Keratinocyte (primary cell): ENCODE measurements around the gene USP19.

Experiments
- EZH2 ChIP-seq: IDR thresholded peaks from one replicate; pipeline ENCODE4 v1.6.1; 2012; ENCODE audit warnings: inconsistent platforms, mild to moderate bottlenecking, low read length, moderate library complexity
- TF ChIP-seq, protein P1 (sequence below), 3 experiments: IDR thresholded peaks in 1 of 3; conservative IDR thresholded peaks in 1 of 3; optimal IDR thresholded peaks in 1 of 3; 2 replicates in 2 of 3; 3 replicates in 1 of 3; pipeline versions ENCODE3 to v1.5.1; 2011; ENCODE audit warnings: low read length in 3 of 3, mild to moderate bottlenecking in 3 of 3, moderate library complexity in 2 of 3, control low read depth in 1 of 3, inconsistent platforms in 1 of 3; ENCODE audit not compliant: insufficient read depth in 2 of 3; ENCODE audit errors: extremely low read depth in 1 of 3

DNA sequence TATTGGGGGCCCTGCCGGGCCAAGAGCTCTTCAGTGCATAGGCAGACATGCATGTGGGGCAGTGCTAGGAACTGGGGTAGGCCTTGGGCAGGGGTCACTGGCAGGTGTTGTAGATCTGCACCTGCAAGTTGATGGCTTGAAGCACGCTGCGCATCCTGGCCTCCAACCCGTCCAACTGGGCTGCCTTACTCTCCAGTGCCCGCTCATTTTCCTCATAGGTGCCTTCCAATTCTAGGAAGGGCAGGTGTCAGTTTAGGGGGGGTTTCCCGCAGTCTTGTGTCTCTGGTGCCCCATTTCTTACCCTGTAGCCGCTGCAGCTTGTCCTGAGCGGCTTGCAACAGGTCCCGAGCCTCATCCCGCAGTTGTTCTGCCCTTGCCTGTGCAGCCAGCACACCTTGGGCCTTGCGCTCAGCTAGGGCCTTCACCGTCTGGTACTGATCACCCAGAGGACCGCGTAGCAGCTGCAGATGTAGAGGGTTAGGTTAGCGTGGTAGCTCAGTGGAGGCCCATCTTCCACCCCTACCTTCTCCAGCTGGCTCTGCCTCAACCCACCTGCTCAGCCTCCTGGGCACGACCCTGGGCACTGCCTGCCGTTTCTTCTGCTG lies 611 bp upstream of the USP19 start:
- TF ChIP-seq, protein P1, sequence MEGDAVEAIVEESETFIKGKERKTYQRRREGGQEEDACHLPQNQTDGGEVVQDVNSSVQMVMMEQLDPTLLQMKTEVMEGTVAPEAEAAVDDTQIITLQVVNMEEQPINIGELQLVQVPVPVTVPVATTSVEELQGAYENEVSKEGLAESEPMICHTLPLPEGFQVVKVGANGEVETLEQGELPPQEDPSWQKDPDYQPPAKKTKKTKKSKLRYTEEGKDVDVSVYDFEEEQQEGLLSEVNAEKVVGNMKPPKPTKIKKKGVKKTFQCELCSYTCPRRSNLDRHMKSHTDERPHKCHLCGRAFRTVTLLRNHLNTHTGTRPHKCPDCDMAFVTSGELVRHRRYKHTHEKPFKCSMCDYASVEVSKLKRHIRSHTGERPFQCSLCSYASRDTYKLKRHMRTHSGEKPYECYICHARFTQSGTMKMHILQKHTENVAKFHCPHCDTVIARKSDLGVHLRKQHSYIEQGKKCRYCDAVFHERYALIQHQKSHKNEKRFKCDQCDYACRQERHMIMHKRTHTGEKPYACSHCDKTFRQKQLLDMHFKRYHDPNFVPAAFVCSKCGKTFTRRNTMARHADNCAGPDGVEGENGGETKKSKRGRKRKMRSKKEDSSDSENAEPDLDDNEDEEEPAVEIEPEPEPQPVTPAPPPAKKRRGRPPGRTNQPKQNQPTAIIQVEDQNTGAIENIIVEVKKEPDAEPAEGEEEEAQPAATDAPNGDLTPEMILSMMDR (optimal IDR thresholded peaks at IDR 0.05 in 1 of 3, IDR thresholded peaks at IDR 0.05 in 1 of 3, conservative IDR thresholded peaks at IDR 0.05 in 1 of 3; ENCODE audit: extremely low read depth in 1 of 3, insufficient read depth in 2 of 3, low read length in 3 of 3): no peak
- no peak for TF ChIP-seq EZH2
